CD8-positive, alpha-beta memory T cell (primary cell): ENCODE measurements around the gene TMEM132C. TPM values are rescaled to one million over a fixed set of nuclear protein-coding genes. Genes with fewer than 3 reads are reported as not detected.

Experiments used
- CTCF ChIA-PET: fragments of 350-600 bp; sonication (Branson Sonifier 250); formaldehyde crosslinking; loops from one replicate; lab custom pipeline; 2021; ENCODE audit warnings: antibody characterized with exemption; lab: Charles Lee
- POLR2A ChIA-PET: fragments of 350-600 bp; sonication (Branson Sonifier 250); formaldehyde crosslinking; loops from one replicate; lab custom pipeline; 2021; ENCODE audit warnings: antibody characterized with exemption; lab: Charles Lee
- DNase-seq, 5 donors: peaks; one replicate each; pipeline versions ENCODE4 v3.0.0 to v3.0.0-alpha.2; 2020 to 2022; ENCODE audit warnings: mixed read lengths in 1 of 5
- H3K27ac ChIP-seq: one replicate; pipeline ENCODE4 v1.7.0; 2013; ENCODE audit warnings: low read depth, mild to moderate bottlenecking, low read length, moderate library complexity
- H3K27me3 ChIP-seq: 2 replicates; pipeline ENCODE4 v1.7.0; 2013; ENCODE audit warnings: low read length, mild to moderate bottlenecking; ENCODE audit not compliant: insufficient read depth, poor library complexity, severe bottlenecking
- H3K36me3 ChIP-seq: 2 replicates; pipeline ENCODE4 v1.7.0; 2013; ENCODE audit warnings: mild to moderate bottlenecking, low read length, moderate library complexity; ENCODE audit not compliant: insufficient read depth
- H3K4me1 ChIP-seq: 2 replicates; pipeline ENCODE4 v1.7.0; 2013; ENCODE audit warnings: mild to moderate bottlenecking, low read length, moderate library complexity; ENCODE audit not compliant: insufficient read depth
- H3K4me3 ChIP-seq: 2 replicates; pipeline ENCODE4 v1.7.0; 2013; ENCODE audit warnings: mild to moderate bottlenecking, low read length
- H3K9me3 ChIP-seq: 2 replicates; pipeline ENCODE4 v1.7.0; 2013; ENCODE audit warnings: mild to moderate bottlenecking, low read length
- H3K27ac Mint-ChIP-seq, 8 donors: one replicate each; pipeline ENCODE4 v1.8.0; 2020 to 2021; ENCODE audit warnings: mixed read lengths in 8 of 8, mild to moderate bottlenecking in 6 of 8, inconsistent platforms in 3 of 8, moderate library complexity in 3 of 8
- H3K27me3 Mint-ChIP-seq, 2 donors: one replicate each; pipeline ENCODE4 v1.8.0; 2020 to 2021; ENCODE audit warnings: mixed read lengths in 2 of 2, mild to moderate bottlenecking in 1 of 2, moderate library complexity in 1 of 2
- H3K36me3 Mint-ChIP-seq, 3 donors: one replicate each; pipeline ENCODE4 v1.8.0; 2020 to 2021; ENCODE audit warnings: mixed read lengths in 3 of 3, inconsistent platforms in 1 of 3, mild to moderate bottlenecking in 1 of 3
- H3K4me1 Mint-ChIP-seq, 3 donors: one replicate each; pipeline ENCODE4 v1.8.0; 2020 to 2021; ENCODE audit warnings: mixed read lengths in 3 of 3, inconsistent platforms in 1 of 3, mild to moderate bottlenecking in 1 of 3
- H3K4me3 Mint-ChIP-seq, 7 donors: one replicate each; pipeline ENCODE4 v1.8.0; 2020 to 2021; ENCODE audit warnings: mixed read lengths in 7 of 7, mild to moderate bottlenecking in 6 of 7, moderate library complexity in 4 of 7, inconsistent platforms in 2 of 7
- H3K9me3 Mint-ChIP-seq, 5 donors: one replicate each; pipeline ENCODE4 v1.8.0; 2020 to 2022; ENCODE audit warnings: mixed read lengths in 5 of 5, mild to moderate bottlenecking in 3 of 5, moderate library complexity in 2 of 5, inconsistent platforms in 1 of 5
- polyA plus RNA-seq: library from polyadenylated mRNA; unstranded; fragments of 300-500 nt; fragmentation: Illumina TruSeq; gene quantifications from one replicate; pipeline ENCODE4 v1.2.3, GENCODE V29; 2021
- total RNA-seq, 2 experiments: library from RNA; stranded (reverse); gene quantifications; one replicate each; pipeline ENCODE4 v1.2.3, GENCODE V29; 2021

Gene TMEM132C
- total and polyA plus RNA-seq, 3 experiments from 2014 or later: not detected

GRCh38 chr12:128337071-128337345 lies 70.0 kb downstream of the TMEM132C start:
- CTCF ChIA-PET: no interaction called here
- no peaks in the 10 kb centered on the region for H3K4me1 ChIP-seq
- no peak for DNase-seq

GRCh38 chr12:128337431-128338170 lies 70.6 kb downstream of the TMEM132C start:
- peaks cover 0 to 4% of the 10 kb centered on the region in 2 donors for H3K27me3 Mint-ChIP-seq
- no peak for DNase-seq
- Histone ChIP-seq H3K4me1 (no peaks in the 10 kb centered on the region), H3K4me3 (no peak overlapping the region), H3K36me3 (no peaks in the 10 kb centered on the region), H3K27me3 (no peaks in the 10 kb centered on the region), H3K9me3 (no peaks in the 10 kb centered on the region), H3K27ac (no peak overlapping the region)
- H3K36me3 Mint-ChIP-seq: no peaks in the 10 kb centered on the region
- no peak overlapping the region for H3K27ac Mint-ChIP-seq
- H3K9me3 Mint-ChIP-seq: peaks cover 0 to 7% (median 2%) of the 10 kb centered on the region in 5 donors
- POLR2A ChIA-PET: no interaction called here
- CTCF ChIA-PET: no interaction called here
- no peak overlapping the region for H3K4me3 Mint-ChIP-seq
- H3K4me1 Mint-ChIP-seq: no peaks in the 10 kb centered on the region

More at GRCh38 chr12:128337071-128337345, 70.0 kb downstream of the TMEM132C start:
- Histone ChIP-seq H3K27ac (no peak overlapping the region), H3K27me3 (no peaks in the 10 kb centered on the region), H3K4me3 (no peak overlapping the region), H3K9me3 (no peaks in the 10 kb centered on the region), H3K36me3 (no peaks in the 10 kb centered on the region)
- POLR2A ChIA-PET: no interaction called here
- Mint-ChIP-seq H3K9me3 (peaks cover 0 to 7% (median 2%) of the 10 kb centered on the region in 5 donors), H3K27me3 (peaks cover 0 to 4% of the 10 kb centered on the region in 2 donors), H3K4me3 (no peak overlapping the region), H3K36me3 (no peaks in the 10 kb centered on the region), H3K4me1 (no peaks in the 10 kb centered on the region), H3K27ac (no peak overlapping the region)

- ChIA-PET CTCF (no interaction called here), POLR2A (no interaction called here)
- Histone ChIP-seq H3K36me3 (no peaks in the 10 kb centered on the region), H3K4me1 (no peaks in the 10 kb centered on the region), H3K9me3 (no peaks in the 10 kb centered on the region), H3K4me3 (no peak overlapping the region), H3K27ac (no peak overlapping the region), H3K27me3 (no peaks in the 10 kb centered on the region)
- peaks cover 0 to 7% (median 2%) of the 10 kb centered on the region in 5 donors for H3K9me3 Mint-ChIP-seq
- H3K36me3 Mint-ChIP-seq: no peaks in the 10 kb centered on the region
- H3K27me3 Mint-ChIP-seq: peaks cover 0 to 4% of the 10 kb centered on the region in 2 donors
- no peak overlapping the region for H3K4me3 Mint-ChIP-seq
- no peaks in the 10 kb centered on the region for H3K4me1 Mint-ChIP-seq
- no peak for DNase-seq
- H3K27ac Mint-ChIP-seq: no peak overlapping the region
Measured at GRCh38 chr12:128338386-128339125, 71.6 kb downstream of the TMEM132C start.

- no peak for DNase-seq
- POLR2A ChIA-PET: no interaction called here
- CTCF ChIA-PET: no interaction called here
- H3K27me3 ChIP-seq: no peaks in the 10 kb centered on the region
- H3K9me3 ChIP-seq: no peaks in the 10 kb centered on the region
- Mint-ChIP-seq H3K27ac (no peak overlapping the region), H3K4me3 (no peak overlapping the region), H3K4me1 (no peaks in the 10 kb centered on the region), H3K9me3 (peaks cover 0 to 7% (median 2%) of the 10 kb centered on the region in 5 donors), H3K36me3 (no peaks in the 10 kb centered on the region), H3K27me3 (peaks cover 0 to 4% of the 10 kb centered on the region in 2 donors)
- H3K4me1 ChIP-seq: no peaks in the 10 kb centered on the region
- H3K36me3 ChIP-seq: no peaks in the 10 kb centered on the region
- no peak overlapping the region for H3K27ac ChIP-seq
- H3K4me3 ChIP-seq: no peak overlapping the region
Measured at GRCh38 chr12:128339126-128339520, 72.2 kb downstream of the TMEM132C start.

GRCh38 chr12:128339631-128340030 lies 72.7 kb downstream of the TMEM132C start:
- Mint-ChIP-seq H3K4me1 (no peaks in the 10 kb centered on the region), H3K27ac (no peak overlapping the region), H3K9me3 (peaks cover 0 to 7% (median 2%) of the 10 kb centered on the region in 5 donors), H3K27me3 (peaks cover 0 to 4% of the 10 kb centered on the region in 2 donors), H3K4me3 (no peak overlapping the region), H3K36me3 (no peaks in the 10 kb centered on the region)
- POLR2A ChIA-PET: no interaction called here
- H3K4me1 ChIP-seq: no peaks in the 10 kb centered on the region
- H3K36me3 ChIP-seq: no peaks in the 10 kb centered on the region
- no peak overlapping the region for H3K4me3 ChIP-seq
- CTCF ChIA-PET: no interaction called here
- H3K9me3 ChIP-seq: no peaks in the 10 kb centered on the region
- no peak for DNase-seq
- no peaks in the 10 kb centered on the region for H3K27me3 ChIP-seq
- H3K27ac ChIP-seq: no peak overlapping the region

- Histone ChIP-seq H3K9me3 (no peaks in the 10 kb centered on the region), H3K4me1 (no peaks in the 10 kb centered on the region), H3K27me3 (no peaks in the 10 kb centered on the region), H3K36me3 (no peaks in the 10 kb centered on the region), H3K27ac (no peak overlapping the region), H3K4me3 (no peak overlapping the region)
- Mint-ChIP-seq H3K27me3 (peaks cover 1 to 3% of the 10 kb centered on the region in 2 donors), H3K36me3 (peaks cover 0 to 8% (median 1%) of the 10 kb centered on the region in 3 donors), H3K4me1 (peaks cover 0 to 12% (median 4%) of the 10 kb centered on the region in 3 donors), H3K27ac (peak overlapping the region in 1 of 8 donors; percentile 60), H3K4me3 (peak overlapping the region in 4 of 7 donors; percentile 29 to 66 (median 53)), H3K9me3 (peaks cover 15 to 23% (median 18%) of the 10 kb centered on the region in 5 donors)
- DNase-seq: no peak
- ChIA-PET POLR2A (no interaction called here), CTCF (no interaction called here)
Measured at GRCh38 chr12:128353301-128353700, 86.3 kb downstream of the TMEM132C start.

- no peaks in the 10 kb centered on the region for H3K36me3 ChIP-seq
- no peak overlapping the region for H3K27ac ChIP-seq
- no peaks in the 10 kb centered on the region for H3K9me3 ChIP-seq
- H3K4me3 Mint-ChIP-seq: no peak overlapping the region
- H3K4me1 Mint-ChIP-seq: peaks cover 0 to 12% (median 4%) of the 10 kb centered on the region in 3 donors
- H3K4me1 ChIP-seq: no peaks in the 10 kb centered on the region
- H3K27me3 Mint-ChIP-seq: peaks cover 3 to 5% of the 10 kb centered on the region in 2 donors
- ChIA-PET POLR2A (no interaction called here), CTCF (no interaction called here)
- H3K36me3 Mint-ChIP-seq: peaks cover 0 to 5% (median 1%) of the 10 kb centered on the region in 3 donors
- H3K27me3 ChIP-seq: no peaks in the 10 kb centered on the region
- no peak overlapping the region for H3K4me3 ChIP-seq
- no peak for DNase-seq
- H3K27ac Mint-ChIP-seq: no peak overlapping the region
- H3K9me3 Mint-ChIP-seq: peaks cover 9 to 16% (median 13%) of the 10 kb centered on the region in 5 donors
Measured at GRCh38 chr12:128356547-128356946, 89.6 kb downstream of the TMEM132C start.

GRCh38 chr12:128361400-128361995 lies 94.5 kb downstream of the TMEM132C start:
- Mint-ChIP-seq H3K9me3 (peaks cover 0 to 4% (median 0%) of the 10 kb centered on the region in 5 donors), H3K4me1 (peaks cover 3 to 10% (median 4%) of the 10 kb centered on the region in 3 donors), H3K4me3 (no peak overlapping the region), H3K27ac (no peak overlapping the region), H3K36me3 (no peaks in the 10 kb centered on the region), H3K27me3 (peaks cover 14 to 15% of the 10 kb centered on the region in 2 donors)
- Histone ChIP-seq H3K4me3 (no peak overlapping the region), H3K4me1 (no peaks in the 10 kb centered on the region), H3K27me3 (peaks cover under 1% of the 10 kb centered on the region), H3K36me3 (no peaks in the 10 kb centered on the region), H3K27ac (no peak overlapping the region), H3K9me3 (no peaks in the 10 kb centered on the region)
- DNase-seq: no peak
- ChIA-PET CTCF (no interaction called here), POLR2A (no interaction called here)
